Ishikawa (cell line): ENCODE measurements around the gene PRTN3.

ENCODE experiments used
- CEBPB ChIP-seq: IDR thresholded peaks from 2 replicates; pipeline ENCODE4 v1.6.1; 2012
- EGR1 ChIP-seq: IDR thresholded peaks from 2 replicates; pipeline ENCODE4 v1.6.1; 2012
- EP300 ChIP-seq: IDR thresholded peaks from 2 replicates; pipeline ENCODE4 v1.6.1; 2012; ENCODE audit warnings: borderline replicate concordance
- FOXM1 ChIP-seq: IDR thresholded peaks from 2 replicates; pipeline ENCODE4 v1.6.1; 2012; ENCODE audit warnings: low read depth, borderline replicate concordance
- MAX ChIP-seq: IDR thresholded peaks from 2 replicates; pipeline ENCODE4 v1.6.1; 2012
- RAD21 ChIP-seq: IDR thresholded peaks from 2 replicates; pipeline ENCODE4 v1.6.1; 2012; ENCODE audit warnings: low read depth
- TAF1 ChIP-seq: IDR thresholded peaks from 2 replicates; pipeline ENCODE4 v1.6.1; 2012; ENCODE audit warnings: low read depth, mild to moderate bottlenecking
- TEAD4 ChIP-seq: IDR thresholded peaks from 2 replicates; pipeline ENCODE4 v1.6.1; 2012
- YY1 ChIP-seq: IDR thresholded peaks from 2 replicates; pipeline ENCODE4 v1.6.1; 2012; ENCODE audit warnings: low read depth
- TF ChIP-seq, protein P1 (sequence below): IDR thresholded peaks from 2 replicates; pipeline ENCODE4 v1.6.1; 2012; ENCODE audit warnings: low read depth, mild to moderate bottlenecking
- TF ChIP-seq, protein P2 (sequence below): IDR thresholded peaks from 2 replicates; pipeline ENCODE4 v1.6.1; 2012

DNA sequence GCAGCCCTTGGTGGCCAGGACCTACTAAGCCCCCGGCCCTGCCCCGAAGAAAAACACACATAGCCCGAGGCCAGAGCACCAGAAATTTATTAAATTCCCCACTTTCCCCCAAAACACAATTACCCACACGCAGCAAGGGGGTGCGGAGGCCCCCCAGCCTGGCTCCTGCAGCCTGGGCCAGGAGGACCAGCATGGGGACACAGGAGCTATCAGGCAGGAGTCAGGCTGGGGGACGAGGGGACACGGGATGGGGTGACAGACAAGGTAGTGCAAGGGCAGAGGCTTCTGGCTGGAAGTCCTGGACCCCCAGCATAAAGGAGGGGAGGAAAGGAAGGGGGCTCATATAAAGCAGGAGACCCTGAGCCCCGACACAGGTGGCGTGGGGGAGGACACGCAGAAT is 55.6 kb downstream of the PRTN3 start:
- TF ChIP-seq TAF1, result no peak
- no peak for TF ChIP-seq RAD21
- TF ChIP-seq, protein P1, sequence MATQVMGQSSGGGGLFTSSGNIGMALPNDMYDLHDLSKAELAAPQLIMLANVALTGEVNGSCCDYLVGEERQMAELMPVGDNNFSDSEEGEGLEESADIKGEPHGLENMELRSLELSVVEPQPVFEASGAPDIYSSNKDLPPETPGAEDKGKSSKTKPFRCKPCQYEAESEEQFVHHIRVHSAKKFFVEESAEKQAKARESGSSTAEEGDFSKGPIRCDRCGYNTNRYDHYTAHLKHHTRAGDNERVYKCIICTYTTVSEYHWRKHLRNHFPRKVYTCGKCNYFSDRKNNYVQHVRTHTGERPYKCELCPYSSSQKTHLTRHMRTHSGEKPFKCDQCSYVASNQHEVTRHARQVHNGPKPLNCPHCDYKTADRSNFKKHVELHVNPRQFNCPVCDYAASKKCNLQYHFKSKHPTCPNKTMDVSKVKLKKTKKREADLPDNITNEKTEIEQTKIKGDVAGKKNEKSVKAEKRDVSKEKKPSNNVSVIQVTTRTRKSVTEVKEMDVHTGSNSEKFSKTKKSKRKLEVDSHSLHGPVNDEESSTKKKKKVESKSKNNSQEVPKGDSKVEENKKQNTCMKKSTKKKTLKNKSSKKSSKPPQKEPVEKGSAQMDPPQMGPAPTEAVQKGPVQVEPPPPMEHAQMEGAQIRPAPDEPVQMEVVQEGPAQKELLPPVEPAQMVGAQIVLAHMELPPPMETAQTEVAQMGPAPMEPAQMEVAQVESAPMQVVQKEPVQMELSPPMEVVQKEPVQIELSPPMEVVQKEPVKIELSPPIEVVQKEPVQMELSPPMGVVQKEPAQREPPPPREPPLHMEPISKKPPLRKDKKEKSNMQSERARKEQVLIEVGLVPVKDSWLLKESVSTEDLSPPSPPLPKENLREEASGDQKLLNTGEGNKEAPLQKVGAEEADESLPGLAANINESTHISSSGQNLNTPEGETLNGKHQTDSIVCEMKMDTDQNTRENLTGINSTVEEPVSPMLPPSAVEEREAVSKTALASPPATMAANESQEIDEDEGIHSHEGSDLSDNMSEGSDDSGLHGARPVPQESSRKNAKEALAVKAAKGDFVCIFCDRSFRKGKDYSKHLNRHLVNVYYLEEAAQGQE, result no peak
- no peak for TF ChIP-seq MAX
- TF ChIP-seq EP300, result no peak
- no peak for TF ChIP-seq EGR1
- TF ChIP-seq CEBPB, result no peak
- TF ChIP-seq, protein P2, sequence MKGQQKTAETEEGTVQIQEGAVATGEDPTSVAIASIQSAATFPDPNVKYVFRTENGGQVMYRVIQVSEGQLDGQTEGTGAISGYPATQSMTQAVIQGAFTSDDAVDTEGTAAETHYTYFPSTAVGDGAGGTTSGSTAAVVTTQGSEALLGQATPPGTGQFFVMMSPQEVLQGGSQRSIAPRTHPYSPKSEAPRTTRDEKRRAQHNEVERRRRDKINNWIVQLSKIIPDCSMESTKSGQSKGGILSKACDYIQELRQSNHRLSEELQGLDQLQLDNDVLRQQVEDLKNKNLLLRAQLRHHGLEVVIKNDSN, result no peak
- no peak for TF ChIP-seq YY1
- TF ChIP-seq FOXM1, result no peak
- TF ChIP-seq TEAD4, result no peak
